RCC 7860 (cell line): Measurements from ENCODE around the gene UNC13C.

ENCODE experiments used
- DNase-seq: peaks from one replicate; pipeline ENCODE4 v3.0.0-alpha.2; 2015; ENCODE audit warnings: low spot score
- FAIRE-seq: peaks from 2 replicates; lab custom pipeline; 2012; peaks lifted over from hg19 to GRCh38; lab: Jason Lieb, UNC

Gene UNC13C

GRCh38 chr15:54017251-54017650 is 39.0 kb downstream of the UNC13C start:
- DNase-seq (no peak), FAIRE-seq (no peak)

- DNase-seq (no peak), FAIRE-seq (no peak)
These were observed 39.7 kb downstream of the UNC13C start for GRCh38 chr15:54017959-54018358.

- FAIRE-seq (no peak), DNase-seq (no peak)
These were observed 48.0 kb downstream of the UNC13C start for GRCh38 chr15:54026258-54026657.

- DNase-seq (no peak), FAIRE-seq (no peak)
These were observed 48.6 kb downstream of the UNC13C start for GRCh38 chr15:54026891-54027290.

GRCh38 chr15:54029081-54029480 is 50.8 kb downstream of the UNC13C start:
- FAIRE-seq (no peak), DNase-seq (no peak)

- FAIRE-seq (no peak), DNase-seq (no peak)
These were observed 53.8 kb downstream of the UNC13C start for GRCh38 chr15:54032066-54032465.

- no peak for DNase-seq
These were observed 55.2 kb downstream of the UNC13C start for GRCh38 chr15:54033356-54033860.

GRCh38 chr15:54033869-54034458 is 55.7 kb downstream of the UNC13C start:
- FAIRE-seq (no peak), DNase-seq (no peak)

More at GRCh38 chr15:54033356-54033860, 55.2 kb downstream of the UNC13C start:
- FAIRE-seq: no peak

GRCh38 chr15:54035616-54036015 is 57.4 kb downstream of the UNC13C start:
- FAIRE-seq (no peak), DNase-seq (no peak)

- DNase-seq: no peak
- no peak for FAIRE-seq
These were observed 67.2 kb downstream of the UNC13C start for GRCh38 chr15:54045397-54045796.

GRCh38 chr15:54046093-54046492 is 67.9 kb downstream of the UNC13C start:
- DNase-seq: no peak
- FAIRE-seq: no peak

- FAIRE-seq: no peak
- no peak for DNase-seq
These were observed 86.1 kb downstream of the UNC13C start for GRCh38 chr15:54064365-54064764.

GRCh38 chr15:54066403-54066802 is 88.2 kb downstream of the UNC13C start:
- DNase-seq: no peak
- no peak for FAIRE-seq

- no peak for DNase-seq
- FAIRE-seq: no peak
These were observed 104.7 kb downstream of the UNC13C start for GRCh38 chr15:54082836-54083492.

- FAIRE-seq (no peak), DNase-seq (no peak)
These were observed 105.3 kb downstream of the UNC13C start for GRCh38 chr15:54083501-54083900.

- FAIRE-seq (no peak), DNase-seq (no peak)
These were observed 105.8 kb downstream of the UNC13C start for GRCh38 chr15:54083991-54084390.

GRCh38 chr15:54088837-54089236 is 110.6 kb downstream of the UNC13C start:
- DNase-seq (no peak), FAIRE-seq (no peak)

GRCh38 chr15:54089776-54090175 is 111.5 kb downstream of the UNC13C start:
- DNase-seq: no peak
- FAIRE-seq: no peak

GRCh38 chr15:54091651-54092050 is 113.4 kb downstream of the UNC13C start:
- no peak for FAIRE-seq
- DNase-seq: no peak

- DNase-seq (no peak), FAIRE-seq (no peak)
These were observed 116.4 kb downstream of the UNC13C start for GRCh38 chr15:54094661-54095060.

- no peak for DNase-seq
- no peak for FAIRE-seq
These were observed 118.8 kb downstream of the UNC13C start for GRCh38 chr15:54097019-54097418.

- no peak for FAIRE-seq
These were observed 120.8 kb downstream of the UNC13C start for GRCh38 chr15:54099010-54099409.

More at GRCh38 chr15:54099010-54099409, 120.8 kb downstream of the UNC13C start:
- DNase-seq: no peak
